SU-DHL-6 (cell line): ENCODE results near the gene ASH1L.

ENCODE experiments used
- CTCF ChIP-seq: fragments of 200-600 bp; sonication (generic); IDR thresholded peaks from one replicate; pipeline ENCODE4 v1.5.1; 2017; ENCODE audit warnings: antibody characterized with exemption, mild to moderate bottlenecking, low read length, moderate library complexity; ENCODE audit not compliant: insufficient read depth, poor library complexity, severe bottlenecking
- EZH2phosphoT487 ChIP-seq: fragments of 200-600 bp; sonication (generic), shearing (Covaris generic); conservative IDR thresholded peaks from 2 replicates; pipeline ENCODE4 v1.6.1; 2018; ENCODE audit warnings: mild to moderate bottlenecking, antibody characterized with exemption, low read length, moderate library complexity, mixed read lengths

- no peak for TF ChIP-seq CTCF
- no peak for TF ChIP-seq EZH2phosphoT487
Observed at GRCh38 chr1:155472491-155473083, 90.0 kb downstream of the ASH1L start.
